ENCODE data around the gene EPHA8.
A peak's percentile ranks its signal among the peaks of the same experiment; 100 is the strongest.

Gene EPHA8

DNA sequence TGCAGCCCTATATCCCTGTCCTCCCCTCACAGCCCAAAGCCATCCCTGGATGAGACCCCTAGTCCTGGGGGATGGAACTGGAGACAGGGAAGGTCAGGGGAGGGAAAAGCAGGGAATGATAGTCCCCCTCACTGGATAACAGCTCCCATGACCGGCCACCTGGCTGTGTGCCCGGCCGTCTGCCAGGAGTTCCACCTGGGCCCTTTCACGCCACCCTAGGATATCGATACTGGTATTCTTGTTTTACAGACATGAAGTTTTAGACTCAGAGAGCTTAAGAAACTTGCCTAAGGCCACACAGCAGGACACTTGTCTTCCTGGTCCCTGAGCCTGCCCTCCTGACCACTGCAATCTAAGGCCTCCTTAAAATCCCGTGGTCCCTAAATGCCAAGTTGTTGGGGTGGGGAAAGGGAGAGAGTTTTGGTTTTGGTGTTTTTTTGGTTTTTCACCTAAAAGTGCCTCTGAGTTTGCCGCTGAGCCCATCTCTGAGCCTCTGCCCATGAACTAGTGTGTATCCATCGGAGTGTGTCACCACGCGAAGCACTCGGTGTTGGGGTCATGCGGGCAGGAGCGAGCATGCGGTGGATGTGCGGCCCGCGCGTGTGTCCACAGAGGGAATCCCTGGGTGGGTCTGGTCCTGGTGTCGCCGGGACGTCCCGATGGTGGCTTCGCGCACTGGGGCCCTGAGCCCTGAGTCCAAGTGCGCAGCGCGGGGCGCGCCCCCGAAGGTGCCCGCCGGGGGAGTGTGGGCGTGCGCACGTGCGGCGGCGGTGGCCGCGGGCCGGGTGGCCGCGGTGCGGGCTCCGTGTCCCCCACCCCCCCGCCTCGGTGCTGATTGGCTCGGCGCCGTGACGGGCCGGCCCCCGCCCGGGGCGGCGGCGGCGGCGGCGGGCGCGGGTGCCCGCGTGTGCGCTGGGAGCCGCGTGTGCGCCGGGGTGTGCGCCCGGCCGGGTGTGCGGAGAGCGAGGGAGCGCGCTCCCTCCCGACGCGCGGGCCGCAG, at the start of gene EPHA8:
TSS of gene EPHA8 (plus strand) at position 906 of the 1,000 bp plus-strand sequence. CDS start 147 bp downstream, outside the sequence.
- DNase-seq, result no peak

DNA sequence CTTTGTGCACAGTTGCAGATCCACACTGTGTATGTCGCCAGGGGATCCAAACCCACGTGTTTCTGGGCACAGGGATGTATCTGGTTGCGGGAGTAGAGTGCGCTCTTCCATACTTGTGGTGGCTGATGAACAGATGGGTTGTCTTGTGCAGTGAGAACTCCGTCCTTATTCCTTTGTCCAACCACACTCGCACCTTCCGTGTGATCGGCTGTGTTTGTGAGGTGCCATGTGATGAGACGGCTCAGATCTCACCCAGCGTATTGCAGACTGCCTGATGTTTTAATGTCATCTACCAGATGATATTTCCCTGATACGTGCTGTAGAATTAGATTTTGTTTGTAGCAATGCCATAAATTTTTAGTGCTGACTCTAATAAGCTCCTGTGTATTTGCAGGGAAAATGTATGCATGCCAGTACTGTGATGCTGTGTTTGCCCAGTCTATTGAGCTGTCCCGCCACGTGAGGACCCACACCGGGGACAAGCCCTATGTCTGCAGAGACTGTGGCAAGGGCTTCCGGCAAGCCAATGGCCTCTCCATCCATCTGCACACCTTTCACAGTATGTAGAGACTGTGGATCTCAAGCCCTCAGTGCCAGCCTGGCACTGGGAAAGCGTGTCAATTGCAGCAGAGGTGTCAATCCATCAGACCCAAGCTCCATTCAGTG, 46.2 kb upstream of the EPHA8 start:
- no peak for DNase-seq

DNA sequence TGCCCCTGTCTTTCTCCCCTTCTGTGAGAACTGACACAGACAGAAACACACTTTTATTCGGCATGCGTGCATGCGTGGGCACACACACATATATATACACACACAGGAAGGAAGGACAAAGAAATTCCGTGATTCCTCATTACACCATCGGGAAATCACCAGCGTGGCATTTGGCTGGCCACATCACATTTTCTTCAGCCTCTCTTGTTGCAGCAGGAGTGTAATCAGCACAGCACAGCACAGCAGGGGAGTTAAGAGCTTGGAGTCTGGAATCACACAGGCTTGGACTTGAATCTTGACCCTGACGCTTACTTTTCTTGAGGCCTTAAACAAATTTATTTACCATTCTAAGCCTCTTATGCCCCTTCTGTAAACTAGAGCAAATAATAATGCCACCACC, 45.3 kb upstream of the EPHA8 start:
- no peak for DNase-seq

DNA sequence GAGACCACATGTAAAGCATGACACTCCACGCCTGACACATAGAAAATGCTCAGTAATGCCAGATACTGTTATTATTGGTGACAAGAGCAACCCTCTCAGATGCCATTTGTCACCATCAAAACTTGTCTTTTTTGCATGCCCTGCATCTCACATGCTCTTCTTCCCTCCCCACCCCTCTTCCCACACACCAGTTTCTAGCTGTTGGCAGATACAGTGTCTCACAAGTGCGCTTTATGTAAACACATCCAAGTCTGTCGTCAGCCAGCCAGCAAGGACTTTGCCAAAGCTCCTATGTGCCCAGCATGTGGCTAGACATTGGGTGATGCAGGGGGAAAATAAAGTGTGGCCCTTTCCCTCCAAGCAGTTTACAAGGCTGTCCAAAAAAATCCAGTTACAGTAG, 44.9 kb upstream of the EPHA8 start:
- peak in 1 of 2 experiments; percentile 53 for DNase-seq

DNA sequence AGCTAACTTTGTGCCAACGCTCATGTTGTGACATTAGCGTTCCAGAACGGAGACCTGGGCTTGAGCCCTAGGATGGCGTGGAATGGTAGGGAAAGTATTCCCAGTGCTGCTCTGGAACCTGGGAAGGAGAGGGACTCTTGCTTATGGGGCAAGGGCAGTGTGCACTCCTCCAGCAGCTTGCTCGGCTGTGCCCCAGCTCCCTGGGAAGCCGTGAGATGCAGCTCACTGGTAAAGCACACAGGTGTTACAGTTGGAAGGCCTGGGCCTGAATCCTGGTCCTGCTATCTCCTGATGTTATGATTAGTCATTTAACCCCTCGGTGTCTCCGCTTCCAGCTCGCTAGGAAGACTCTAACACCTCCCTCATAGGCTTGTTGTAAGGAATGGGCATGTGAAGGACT, 42.4 kb upstream of the EPHA8 start:
- no peak for DNase-seq

DNA sequence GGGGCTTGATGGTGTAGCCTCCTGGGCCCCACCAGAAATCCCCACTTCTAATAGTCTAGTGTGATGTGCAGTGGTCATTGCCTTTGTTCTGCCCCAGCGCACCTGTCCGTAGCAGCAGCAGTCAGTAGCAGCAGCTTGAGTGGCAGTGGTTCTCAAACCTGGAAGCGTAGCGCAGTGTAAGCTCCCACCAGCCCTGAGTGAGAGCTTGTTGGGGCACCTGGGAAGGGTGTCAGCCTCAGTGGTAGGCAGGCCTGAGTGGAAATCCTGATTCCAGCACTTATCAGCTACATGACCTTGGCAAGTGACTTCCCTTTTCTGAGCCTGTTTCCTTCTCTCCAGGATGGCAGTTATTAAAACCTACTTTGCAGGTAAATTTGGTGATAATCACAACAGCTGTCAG, 41.6 kb upstream of the EPHA8 start:
- DNase-seq, result no peak

DNA sequence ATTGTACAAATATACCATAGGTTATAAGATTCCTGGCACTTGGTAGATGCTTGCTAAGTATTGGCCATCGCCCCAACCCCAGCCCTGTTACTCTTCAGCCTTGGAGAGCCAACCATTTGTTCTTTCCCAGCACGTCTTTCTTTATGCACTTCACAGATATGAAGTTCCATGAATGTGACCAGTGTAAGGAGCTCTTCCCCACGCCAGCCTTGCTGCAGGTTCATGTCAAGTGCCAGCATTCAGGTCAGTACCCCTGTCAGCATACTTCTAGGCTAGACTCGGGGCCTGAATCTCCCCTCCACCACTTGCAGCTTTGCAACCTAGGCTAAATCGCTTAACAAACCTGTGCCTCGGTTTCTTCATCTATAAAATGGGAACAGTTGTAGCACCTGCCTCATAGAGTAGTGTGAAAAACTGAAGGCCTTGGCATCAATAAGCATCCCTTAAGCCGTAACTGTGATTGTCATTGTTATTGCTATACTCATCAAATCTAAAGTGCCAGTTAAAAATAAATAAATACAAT, 41.0 kb upstream of the EPHA8 start:
- DNase-seq, result no peak

DNA sequence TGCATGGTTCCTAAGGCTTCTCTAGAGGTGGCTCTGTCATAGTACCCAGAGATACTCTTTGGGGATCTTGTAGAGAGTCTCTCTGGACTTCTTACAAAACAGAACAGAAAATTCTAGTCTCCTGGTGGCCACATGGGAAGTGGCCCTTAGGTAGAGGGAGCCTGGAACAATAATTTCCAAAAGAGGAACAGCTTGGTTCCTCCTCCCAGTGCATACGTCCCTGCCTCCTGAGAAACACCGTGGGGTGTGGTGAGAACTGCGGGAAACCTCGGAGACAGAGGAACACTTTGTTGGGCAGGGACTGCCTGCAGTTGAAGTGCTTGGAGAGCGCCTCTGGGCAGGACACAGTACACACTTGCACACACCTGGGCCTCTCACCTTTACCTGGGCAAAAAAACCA, 38.8 kb upstream of the EPHA8 start:
- no peak for DNase-seq

DNA sequence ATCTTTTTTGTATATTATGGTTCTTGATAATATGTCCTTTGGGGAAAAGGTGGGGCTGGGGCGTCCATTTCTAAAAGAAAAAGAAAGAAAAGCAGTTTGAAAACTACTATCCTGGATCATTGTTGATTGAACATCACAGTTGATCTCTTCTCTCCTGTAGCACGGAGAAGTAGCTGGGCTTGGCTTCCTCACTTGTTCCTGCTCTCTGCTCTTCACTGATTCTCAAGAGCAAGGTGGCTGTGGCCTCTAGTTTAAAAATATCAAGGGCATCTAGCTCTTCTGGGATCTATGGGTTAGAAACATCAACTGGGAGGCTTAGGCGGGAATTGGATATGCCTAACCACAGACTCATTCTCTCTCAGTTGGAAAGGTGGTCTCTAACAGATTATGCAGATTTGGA, 38.1 kb upstream of the EPHA8 start:
- no peak for DNase-seq

DNA sequence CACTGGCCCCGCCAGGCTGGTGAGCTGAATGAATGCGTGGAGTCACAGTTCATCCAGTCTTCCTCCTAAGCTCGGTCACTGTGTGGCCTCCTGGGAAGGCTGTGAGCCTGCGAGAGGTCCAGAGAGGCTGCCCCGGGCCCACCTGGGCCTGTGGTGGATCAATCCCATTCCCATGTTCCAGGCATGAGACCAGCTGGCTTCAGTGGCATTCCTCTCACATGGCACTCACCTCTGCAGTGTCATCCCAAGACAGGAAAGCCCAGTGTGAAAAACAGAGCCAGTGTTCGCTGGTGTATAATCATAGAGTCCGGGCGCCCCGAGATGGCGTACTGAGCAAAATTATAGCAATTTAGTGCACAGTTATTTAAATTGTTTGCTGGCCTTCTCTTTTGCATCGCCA, 37.6 kb upstream of the EPHA8 start:
- DNase-seq, result no peak

DNA sequence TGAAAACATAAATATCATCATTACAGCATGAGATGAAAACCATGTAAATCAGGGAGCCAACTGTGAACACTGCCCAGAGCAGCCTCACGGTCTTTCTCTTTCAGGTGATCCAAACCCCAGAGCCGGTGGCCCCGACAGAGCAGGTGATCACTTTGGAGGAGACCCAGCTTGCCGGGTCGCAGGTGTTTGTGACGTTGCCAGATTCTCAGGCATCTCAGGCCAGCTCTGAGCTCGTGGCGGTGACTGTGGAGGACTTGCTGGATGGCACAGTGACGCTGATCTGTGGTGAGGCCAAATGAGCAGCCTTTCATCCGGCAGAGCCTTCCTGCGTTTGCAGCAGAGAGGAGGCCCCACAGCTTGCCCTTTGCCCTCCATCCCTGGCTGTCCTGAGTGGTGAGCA, 37.2 kb upstream of the EPHA8 start:
- no peak for DNase-seq

DNA sequence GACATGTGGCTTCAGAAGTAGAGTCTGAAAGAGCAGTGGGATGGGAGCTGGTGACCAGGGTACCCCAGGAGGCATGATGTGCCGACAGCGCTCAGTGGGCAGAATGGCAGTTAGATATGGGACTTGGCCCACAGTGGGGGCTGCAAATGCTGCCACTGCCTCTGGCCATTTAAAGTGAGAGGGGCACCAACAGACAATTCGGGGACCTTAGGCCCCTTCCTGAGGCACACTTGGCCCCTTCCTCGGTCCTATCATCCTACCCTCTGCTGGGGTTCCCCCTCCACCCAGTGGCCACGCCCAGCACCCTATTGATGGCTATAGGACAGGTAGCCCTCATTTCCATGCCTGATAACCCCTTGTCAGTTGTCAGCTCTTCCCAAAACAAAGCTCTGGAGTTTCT, 36.6 kb upstream of the EPHA8 start:
- DNase-seq, result no peak

DNA sequence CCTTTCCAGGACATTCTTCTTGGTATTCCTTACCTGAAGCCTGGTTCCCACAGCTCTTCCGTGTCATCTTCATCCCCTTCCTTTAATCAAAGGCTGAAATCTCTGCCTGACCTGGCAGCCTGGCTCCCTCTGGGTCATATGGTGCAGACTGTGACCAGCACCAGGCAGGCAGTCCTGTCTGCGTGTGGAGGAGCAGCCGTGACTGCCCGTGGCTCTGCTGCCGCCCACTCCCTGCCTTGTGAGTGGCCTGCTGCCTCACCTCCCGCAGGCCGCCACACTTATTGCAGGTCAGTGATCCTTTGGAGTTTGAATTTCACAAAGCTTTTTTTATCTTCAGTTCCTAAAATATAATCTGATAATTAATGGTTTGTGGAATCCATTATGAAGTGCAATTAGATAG, 36.2 kb upstream of the EPHA8 start:
- no peak for DNase-seq

DNA sequence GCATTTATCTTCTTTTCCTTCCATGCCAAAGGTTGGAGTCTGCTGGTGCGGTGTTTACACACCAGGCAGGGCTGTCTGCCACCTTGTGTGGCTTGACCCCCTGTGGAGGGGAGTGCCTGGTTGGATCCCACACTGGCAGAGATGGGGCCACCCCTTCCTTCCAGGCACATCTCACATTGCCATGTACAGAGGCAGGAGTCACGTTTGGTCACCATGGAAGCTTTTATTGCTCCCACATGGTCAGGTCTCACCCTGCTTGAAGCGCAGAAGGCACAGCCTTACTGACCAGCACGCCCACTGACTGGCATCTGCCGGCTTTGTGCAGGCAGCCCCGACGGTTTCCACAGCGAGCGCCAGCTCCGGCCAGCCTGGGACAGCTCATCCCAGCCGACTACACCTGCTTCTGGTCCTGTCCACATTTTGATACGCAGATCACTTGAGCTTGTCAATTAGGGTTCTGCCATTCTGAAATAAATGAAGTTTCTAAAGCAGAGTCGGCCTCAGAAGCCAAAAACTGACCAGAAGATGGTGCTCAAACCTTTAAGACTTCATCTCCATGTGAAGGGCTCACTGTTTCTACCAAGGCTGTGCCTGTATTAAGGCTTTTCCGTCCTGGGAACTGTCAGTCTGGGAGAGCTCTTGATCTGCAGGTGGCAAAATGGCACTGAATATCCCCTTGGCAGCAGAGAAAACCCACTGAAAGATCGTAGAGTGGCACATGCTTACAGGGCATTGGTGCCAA, 35.6 kb upstream of the EPHA8 start:
- DNase-seq, result no peak

DNA sequence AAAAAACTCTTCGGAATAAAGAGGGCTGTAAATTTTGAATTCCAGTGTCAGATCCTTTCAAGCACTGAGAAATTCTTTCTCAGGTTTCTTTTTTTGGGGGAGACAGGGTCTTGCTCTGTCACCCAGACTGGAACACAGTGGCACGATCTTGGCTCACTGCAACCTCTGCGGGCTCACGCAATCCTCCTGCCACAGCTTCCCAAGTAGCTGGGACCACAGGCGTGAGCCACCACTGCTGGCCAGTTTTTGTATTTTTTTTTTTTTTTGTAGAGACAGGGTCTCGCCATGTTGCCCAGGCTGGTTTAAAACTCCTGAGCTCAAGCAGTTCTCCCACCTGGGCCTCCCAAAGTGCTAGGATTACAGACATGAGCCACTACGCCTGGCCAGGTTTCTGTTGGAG, 34.8 kb upstream of the EPHA8 start:
- no peak for DNase-seq

DNA sequence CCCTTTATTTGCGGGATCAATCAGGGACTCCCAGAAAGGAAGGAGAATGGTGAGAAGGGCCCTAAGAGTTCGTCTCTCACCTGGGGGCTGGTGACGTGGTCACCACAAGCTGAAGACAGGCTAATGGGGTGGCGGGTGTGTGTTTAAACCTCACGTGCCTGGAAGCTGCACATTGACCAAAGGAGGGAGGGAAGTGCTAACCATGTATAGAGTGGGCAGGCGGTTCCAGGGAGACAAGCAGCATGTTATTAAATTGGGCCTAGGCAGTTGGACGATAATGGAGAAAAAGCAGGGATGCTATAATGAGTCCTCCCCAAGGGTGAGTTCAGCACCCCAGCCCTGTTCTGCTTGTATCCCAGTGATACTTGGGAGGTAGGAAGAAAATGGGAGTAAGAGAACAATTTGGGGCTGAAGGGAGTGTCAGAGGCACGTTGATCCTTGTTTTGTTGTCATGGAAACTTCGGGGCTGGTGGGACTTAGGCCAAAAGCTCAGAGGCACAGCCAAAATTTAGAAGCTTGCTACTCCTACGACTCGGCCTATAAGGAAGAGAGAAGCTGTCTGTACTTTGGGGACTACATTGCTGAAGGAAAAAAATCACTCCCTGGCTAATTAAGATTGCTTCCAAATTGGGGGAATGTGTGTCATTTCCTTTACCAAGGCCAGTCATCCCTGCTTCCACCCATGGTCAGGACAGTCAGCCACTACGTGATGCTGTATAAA, 33.2 kb upstream of the EPHA8 start:
- peak; percentile 42 to 43 for DNase-seq

DNA sequence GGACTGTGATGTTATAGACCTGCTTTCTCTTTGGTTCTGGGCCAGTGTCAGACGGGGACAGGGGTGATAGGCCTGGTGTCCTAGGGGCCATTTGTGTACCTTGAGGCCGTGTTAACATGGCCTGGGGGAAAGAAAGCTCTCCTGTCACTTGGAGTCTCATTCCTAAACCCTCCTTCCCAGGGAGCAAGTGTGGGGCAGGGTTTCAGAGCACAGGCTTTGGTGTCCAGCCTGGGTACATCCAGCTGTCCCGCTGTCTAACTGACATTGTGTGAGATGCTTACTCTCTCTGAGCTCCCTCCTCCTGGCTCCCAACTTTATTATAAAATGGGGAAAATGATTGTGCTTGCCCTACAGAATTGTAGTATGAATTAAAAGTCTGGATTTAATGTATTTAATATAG, 32.6 kb upstream of the EPHA8 start:
- DNase-seq, result no peak

DNA sequence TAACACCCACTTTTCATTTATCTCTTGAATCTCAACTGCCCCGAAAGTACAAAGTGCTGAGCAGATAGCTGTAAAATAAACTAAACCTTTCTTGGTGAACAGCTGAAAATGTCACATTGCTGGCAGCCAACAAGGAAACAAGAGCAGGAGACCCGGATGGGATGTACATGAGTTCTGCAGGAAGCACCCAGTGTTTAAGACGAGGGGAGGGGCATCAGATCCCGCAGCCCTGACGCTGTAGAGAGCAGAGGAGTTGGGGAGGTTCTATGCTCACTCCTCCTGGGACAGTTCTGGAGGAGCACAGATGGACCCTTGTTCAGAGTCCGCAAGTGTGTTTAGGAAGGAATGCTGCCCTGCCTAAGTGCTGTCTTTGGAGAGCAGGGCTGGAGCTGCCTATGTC, 32.0 kb upstream of the EPHA8 start:
- DNase-seq, result no peak

DNA sequence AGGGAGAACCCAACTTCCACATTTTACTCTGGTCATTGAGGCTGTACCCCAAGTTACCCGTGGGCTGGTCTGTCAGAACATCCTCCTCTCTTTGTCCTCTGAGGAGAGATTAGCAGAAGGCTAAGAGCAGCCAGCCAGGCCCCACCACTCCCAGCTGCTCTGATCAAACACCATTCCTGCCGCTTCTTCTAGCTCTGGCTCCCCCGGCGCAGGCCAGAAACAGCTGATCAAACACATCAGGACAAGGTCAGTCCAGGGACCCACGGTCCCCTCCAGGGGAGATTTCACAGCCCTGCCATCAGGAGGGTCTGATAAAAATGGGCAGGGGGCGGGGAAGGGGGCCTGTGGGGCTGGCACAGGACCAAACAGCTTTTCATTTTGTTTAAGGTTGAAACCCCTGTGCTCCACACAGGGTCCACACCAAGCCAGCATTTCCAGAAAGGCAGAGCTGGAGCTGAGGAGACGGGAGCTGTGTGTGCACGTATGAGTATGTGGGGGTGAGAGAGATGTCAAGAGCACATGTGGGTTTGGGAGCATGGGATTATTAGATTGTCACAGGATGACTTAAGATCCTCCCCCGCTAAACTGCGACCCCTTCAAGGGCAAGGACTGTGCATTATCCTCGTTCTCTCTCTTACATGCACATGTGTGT, 29.9 kb upstream of the EPHA8 start:
- no peak for DNase-seq

DNA sequence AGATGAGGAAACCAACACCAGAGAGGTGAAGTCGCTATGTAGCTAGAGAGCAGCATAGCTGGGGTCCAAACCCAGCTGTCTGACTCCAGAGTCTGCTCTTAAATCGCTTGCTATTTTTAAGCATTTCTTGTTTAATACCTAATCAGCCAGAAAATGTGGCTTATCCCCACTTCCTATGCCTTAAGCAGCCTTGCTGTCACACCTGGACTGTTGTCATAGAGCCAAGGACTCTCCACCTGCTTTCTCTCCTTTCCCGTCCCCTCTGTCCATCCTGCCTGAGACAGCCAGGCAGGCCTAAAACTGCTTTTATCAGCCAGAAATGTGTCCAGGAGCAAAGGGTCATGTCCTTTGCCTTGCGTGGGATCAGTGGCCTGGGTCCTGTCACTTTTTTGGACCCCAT, 28.3 kb upstream of the EPHA8 start:
- DNase-seq, result no peak

DNA sequence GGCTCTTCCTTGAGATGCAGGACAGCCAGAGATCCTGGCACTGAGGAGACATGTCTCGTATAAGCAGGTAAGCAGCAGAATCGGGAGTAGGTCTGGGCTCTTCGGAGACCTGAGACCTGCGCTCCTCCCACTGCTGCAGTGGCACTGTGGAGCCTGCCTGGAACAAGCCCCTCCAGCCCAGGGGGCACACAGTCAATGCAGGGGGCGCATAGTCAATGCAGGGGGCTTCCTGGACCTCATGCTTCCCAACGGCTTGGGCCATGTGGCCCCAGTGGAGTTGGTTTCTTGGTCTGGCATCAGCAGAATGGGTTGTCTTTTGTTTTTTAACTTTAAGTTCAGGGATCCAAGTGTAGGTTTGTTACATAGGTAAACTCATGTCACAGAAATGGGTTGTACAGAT, 27.9 kb upstream of the EPHA8 start:
- DNase-seq, result no peak

DNA sequence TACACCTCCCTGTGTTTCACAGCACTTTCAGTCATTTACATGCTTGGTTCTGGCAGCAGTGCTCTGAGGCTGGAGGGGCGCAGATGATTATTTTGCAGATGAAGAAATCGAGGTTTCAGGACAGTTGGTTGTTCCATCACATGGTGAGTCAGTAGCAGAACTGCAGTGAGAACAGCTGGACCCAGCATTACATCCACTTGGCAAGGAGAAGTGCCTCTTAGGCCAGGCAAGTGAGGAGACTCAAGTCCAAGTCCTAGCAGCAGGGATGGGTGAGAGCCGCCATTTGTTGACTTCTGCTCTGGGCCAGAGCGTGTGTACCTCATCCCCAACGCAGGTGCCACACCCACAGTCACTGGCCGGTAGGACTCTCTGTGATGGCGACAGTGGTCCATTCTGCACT, 26.8 kb upstream of the EPHA8 start:
- DNase-seq, result no peak
